IMR-90 (cell line): Measurements from ENCODE around the gene C9orf43. TPM values are rescaled to one million over a fixed set of nuclear protein-coding genes. Genes with fewer than 3 reads are reported as not detected.

Source experiments
- ATAC-seq: fragments of 200-7000 bp; cut with Tn5 transposase; 2 replicates; pipeline ENCODE4 v1.9.1; 2020; ENCODE audit warnings: low read depth, mild to moderate bottlenecking, moderate library complexity
- BruUV-seq: library from RNA; stranded (reverse); fragments of 400-500 nt; replicated peaks from 2 replicates; lab custom pipeline; 2021; lab: Mats Ljungman, UMichigan
- CTCF ChIA-PET: fragments of 300-600 bp; formaldehyde crosslinking; extraction: SDS; loops from one replicate; lab custom pipeline; 2021; ENCODE audit warnings: antibody characterized with exemption; lab: Yijun Ruan, JAX
- POLR2A ChIA-PET: fragments of 300-600 bp; sonication (Branson Sonifier 250); formaldehyde crosslinking; loops from one replicate; lab custom pipeline; 2022; ENCODE audit warnings: antibody characterized with exemption; ENCODE audit not compliant: unreplicated experiment; lab: Charles Lee
- DNase-seq: peaks from one replicate; pipeline ENCODE4 v3.0.0; 2013
- H2AFZ ChIP-seq: replicated peaks from 2 replicates; pipeline ENCODE3; 2013; ENCODE audit warnings: low read length, mild to moderate bottlenecking; ENCODE audit not compliant: poor library complexity
- H2AK5ac ChIP-seq: 2 replicates; pipeline ENCODE4 v1.6.1; 2013; ENCODE audit warnings: low read depth, low read length, inconsistent platforms
- H2AK9ac ChIP-seq: replicated peaks from 2 replicates; pipeline ENCODE3; 2013; ENCODE audit warnings: mild to moderate bottlenecking, low read depth, low read length, moderate library complexity; ENCODE audit not compliant: poor library complexity
- H2BK120ac ChIP-seq: 2 replicates; pipeline ENCODE4 v1.6.1; 2013; ENCODE audit warnings: low read depth, low read length, inconsistent platforms
- H2BK15ac ChIP-seq: 3 replicates; pipeline ENCODE4 v1.6.1; 2013; ENCODE audit warnings: low read depth, low read length, inconsistent platforms
- H2BK20ac ChIP-seq: 2 replicates; pipeline ENCODE4 v1.6.1; 2013; ENCODE audit warnings: low read depth, mild to moderate bottlenecking, inconsistent platforms, low read length, moderate library complexity
- H2BK5ac ChIP-seq: 2 replicates; pipeline ENCODE4 v1.6.1; 2013; ENCODE audit warnings: mild to moderate bottlenecking, low read depth, low read length, inconsistent platforms; ENCODE audit not compliant: poor library complexity, severe bottlenecking
- H3K14ac ChIP-seq: replicated peaks from 2 replicates; pipeline ENCODE4 v1.6.1; 2013; ENCODE audit warnings: low read depth, low read length, inconsistent platforms
- H3K18ac ChIP-seq: 2 replicates; pipeline ENCODE4 v1.6.1; 2013; ENCODE audit warnings: low read depth, low read length, control low read depth
- H3K23ac ChIP-seq: 2 replicates; pipeline ENCODE4 v1.6.1; 2013; ENCODE audit warnings: low read depth, low read length, inconsistent platforms
- H3K27ac ChIP-seq: 2 replicates; pipeline ENCODE4 v1.5.1; 2013; ENCODE audit warnings: mild to moderate bottlenecking, control low read depth, low read length; ENCODE audit not compliant: insufficient read depth
- H3K27me3 ChIP-seq: 2 replicates; pipeline ENCODE4 v1.6.1; 2013; ENCODE audit warnings: low read length; ENCODE audit not compliant: control insufficient read depth, insufficient read depth
- H3K36me3 ChIP-seq: 2 replicates; pipeline ENCODE4 v1.6.1; 2013; ENCODE audit warnings: low read length, mixed read lengths; ENCODE audit not compliant: control insufficient read depth, insufficient read depth
- H3K4ac ChIP-seq: 2 replicates; pipeline ENCODE4 v1.6.1; 2013; ENCODE audit warnings: low read depth, low read length, inconsistent platforms
- H3K4me1 ChIP-seq: 2 replicates; pipeline ENCODE4 v1.6.1; 2013; ENCODE audit warnings: low read length, mixed read lengths; ENCODE audit not compliant: control insufficient read depth, insufficient read depth
- H3K4me2 ChIP-seq: 2 replicates; pipeline ENCODE4 v1.6.1; 2013; ENCODE audit warnings: low read depth, mild to moderate bottlenecking, control low read depth, low read length, moderate library complexity
- H3K4me3 ChIP-seq: 2 replicates; pipeline ENCODE4 v1.5.1; 2013; ENCODE audit warnings: low read depth, mild to moderate bottlenecking, control low read depth, low read length, moderate library complexity; ENCODE audit not compliant: insufficient read depth
- H3K56ac ChIP-seq: 2 replicates; pipeline ENCODE4 v1.6.1; 2013; ENCODE audit warnings: low read length, inconsistent platforms; ENCODE audit not compliant: insufficient read depth; ENCODE audit errors: extremely low read depth
- H3K79me1 ChIP-seq, 2 experiments: 2 replicates each; pipeline ENCODE4 v1.6.1; 2013; ENCODE audit warnings: low read length in 2 of 2, inconsistent platforms in 1 of 2, low read depth in 1 of 2
- H3K9ac ChIP-seq: 2 replicates; pipeline ENCODE4 v1.6.1; 2013; ENCODE audit warnings: low read depth, low read length, control low read depth
- H3K9me1 ChIP-seq: 2 replicates; pipeline ENCODE4 v1.6.1; 2013; ENCODE audit warnings: low read length, inconsistent platforms; ENCODE audit not compliant: insufficient read depth
- H3K9me3 ChIP-seq: 2 replicates; pipeline ENCODE4 v1.6.1; 2013; ENCODE audit warnings: low read length; ENCODE audit not compliant: control insufficient read depth, insufficient read depth
- H4K20me1 ChIP-seq: 2 replicates; pipeline ENCODE4 v1.6.1; 2013; ENCODE audit warnings: low read length, inconsistent platforms; ENCODE audit not compliant: insufficient read depth
- H4K5ac ChIP-seq: 2 replicates; pipeline ENCODE4 v1.6.1; 2013; ENCODE audit warnings: mild to moderate bottlenecking, low read depth, low read length, control low read depth
- H4K8ac ChIP-seq, 2 experiments: 2 replicates each; pipeline ENCODE4 v1.6.1; 2013; ENCODE audit warnings: low read depth in 2 of 2, low read length in 2 of 2, control low read depth in 1 of 2, inconsistent platforms in 1 of 2
- H4K91ac ChIP-seq: 2 replicates; pipeline ENCODE4 v1.6.1; 2013; ENCODE audit warnings: low read depth, low read length, inconsistent platforms; ENCODE audit not compliant: insufficient read depth
- BHLHE40 ChIP-seq: fragments of 150-350 bp; IDR thresholded peaks from 2 replicates; pipeline ENCODE4 v1.6.1; 2016; ENCODE audit warnings: mild to moderate bottlenecking, low read depth, low read length
- FOS ChIP-seq: fragments of 150-350 bp; IDR thresholded peaks from 2 replicates; pipeline ENCODE4 v1.6.1; 2016; ENCODE audit warnings: low read depth, low read length
- MAFK ChIP-seq: IDR thresholded peaks from 2 replicates; pipeline ENCODE4 v1.6.1; 2012; ENCODE audit warnings: low read depth, low read length, improper control_type of control experiment
- MAZ ChIP-seq: IDR thresholded peaks from 2 replicates; pipeline ENCODE4 v1.6.1; 2012; ENCODE audit warnings: low read depth, mild to moderate bottlenecking, low read length, improper control_type of control experiment, moderate library complexity, borderline replicate concordance
- MXI1 ChIP-seq: IDR thresholded peaks from 2 replicates; pipeline ENCODE4 v1.6.1; 2012; ENCODE audit warnings: low read depth, mild to moderate bottlenecking, low read length, moderate library complexity, borderline replicate concordance
- NFE2L2 ChIP-seq: fragments of 150-350 bp; IDR thresholded peaks from 2 replicates; pipeline ENCODE4 v1.6.1; 2016; ENCODE audit warnings: low read depth, mild to moderate bottlenecking, low read length
- POLR2A ChIP-seq: IDR thresholded peaks from 2 replicates; pipeline ENCODE4 v1.6.1; 2012; ENCODE audit warnings: mild to moderate bottlenecking, low read depth, low read length
- RFX5 ChIP-seq: IDR thresholded peaks from 2 replicates; pipeline ENCODE4 v1.8.0; 2012; ENCODE audit warnings: low read depth, mild to moderate bottlenecking, low read length, moderate library complexity
- WGBS, 2 experiments: methylation state at CpG; one replicate each; pipeline versions ENCODE4 v1.1.5 to v1.1.7; 2013; ENCODE audit warnings: missing lambda C conversion rate in 2 of 2; ENCODE audit not compliant: insufficient read length in 1 of 2; ENCODE audit errors: extremely low coverage in 2 of 2; 5-methylcytosine and 5-hydroxymethylcytosine counted together
- dilution Hi-C: fragments of 300-500 bp; cut with HindIII; formaldehyde crosslinking; loops from one replicate; pipeline ENCODE4 v1.14.3; 2018; ENCODE audit warnings: low sequenced_read_pairs; ENCODE audit not compliant: unreplicated experiment
- in situ Hi-C: fragments of 300-500 bp; cut with MboI; formaldehyde crosslinking; loops from 3 replicates; pipeline ENCODE4 v1.14.3; 2019; ENCODE audit warnings: low sequenced_read_pairs, inconsistent platforms, mixed read lengths
- intact Hi-C: fragments of 100-400 bp; cut with micrococcal nuclease; formaldehyde crosslinking; loops from 2 replicates; pipeline ENCODE4 v1.10.0; 2022
- polyA plus RNA-seq, 3 experiments: library from polyadenylated mRNA; depleted of rRNA; stranded (reverse); fragments of >200 nt; gene quantifications; 2 replicates each; pipeline ENCODE4 v1.2.3, GENCODE V29; 2012; ENCODE audit warnings: low replicate concordance in 1 of 3
- total RNA-seq: library from RNA; depleted of rRNA; stranded (reverse); fragments of >200 nt; gene quantifications from 2 replicates; pipeline ENCODE4 v1.2.3, GENCODE V29; 2012
- TF ChIP-seq, protein P1 (sequence below): conservative IDR thresholded peaks from 2 replicates; pipeline ENCODE4 v1.5.1; 2012; ENCODE audit warnings: mild to moderate bottlenecking, low read depth, low read length, improper control_type of control experiment
- TF ChIP-seq, protein P2 (sequence below): fragments of 150-350 bp; IDR thresholded peaks from 2 replicates; pipeline ENCODE4 v1.6.1; 2016; ENCODE audit warnings: low read depth, mild to moderate bottlenecking, low read length, moderate library complexity, borderline replicate concordance

The C9orf43 gene
- total and polyA plus RNA-seq, 2 of the 4 experiments (the other 2 are of a cell fraction): 0.36 to 0.46 TPM

DNA sequence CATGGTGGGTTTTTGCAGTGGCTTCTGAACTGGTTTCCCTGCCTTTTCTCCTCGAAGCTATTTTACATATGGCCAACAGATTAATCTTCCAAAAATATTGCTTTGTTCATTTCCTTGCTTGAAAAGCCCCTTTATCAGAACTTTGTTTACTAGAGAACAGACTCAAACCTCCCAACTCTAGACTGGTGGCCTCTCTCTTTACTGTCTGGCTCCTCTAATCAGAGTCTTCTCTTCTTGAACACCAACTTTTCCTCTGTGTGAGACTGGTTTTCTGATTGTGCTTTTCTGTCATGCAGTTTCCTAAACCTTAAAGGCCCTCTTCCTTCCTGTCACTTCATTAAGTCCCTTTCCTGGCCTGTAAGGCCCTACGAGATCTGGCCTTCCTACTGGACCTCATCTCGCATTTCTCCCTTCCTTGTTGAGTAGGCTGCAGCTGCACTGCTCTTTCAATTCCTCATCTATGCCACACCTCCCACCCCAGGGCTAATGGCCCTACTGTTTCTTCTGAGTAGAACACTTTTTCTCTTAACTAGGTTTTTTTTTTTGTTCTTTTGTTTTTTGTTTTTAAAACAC, 5.7 kb downstream of the C9orf43 start:
- no peaks in the 10 kb centered on the region; a peak in 1 of 4 replicates for H3K79me1 ChIP-seq
- dilution Hi-C loops (no loop called here), intact Hi-C loops (no loop called here), in situ Hi-C loops (no loop called here)
- POLR2A ChIA-PET: no interaction called here
- no peak overlapping the region for H2BK5ac ChIP-seq
- no peaks in the 10 kb centered on the region for H3K36me3 ChIP-seq
- no peaks in the 10 kb centered on the region for H4K20me1 ChIP-seq
- H3K4me2 ChIP-seq: no peak overlapping the region
- CTCF ChIA-PET: no interaction called here
- no peak overlapping the region for H2BK15ac ChIP-seq
- whole genome bisulfite sequencing, 2 experiments: 17% methylated on average over 1 of the region's 3 CpGs; no CpG with 5 or more reads in 1 of the 2 experiments
- no peaks in the 10 kb centered on the region for H3K4me1 ChIP-seq
- DNase-seq: no peak
- H3K14ac ChIP-seq: no peak overlapping the region
- no peak overlapping the region for H3K56ac ChIP-seq
- no peak overlapping the region for H3K9ac ChIP-seq
- no peak for ATAC-seq
- no peak overlapping the region for H4K8ac ChIP-seq
- H2BK120ac ChIP-seq: no peak overlapping the region
- H3K27me3 ChIP-seq: peaks cover 14% of the 10 kb centered on the region
- no peak overlapping the region for H2AK9ac ChIP-seq
- no peak overlapping the region for H2BK20ac ChIP-seq
- H2AFZ ChIP-seq: no peak overlapping the region
- no peak overlapping the region for H3K23ac ChIP-seq
- no peak overlapping the region for H3K27ac ChIP-seq
- H2AK5ac ChIP-seq: no peak overlapping the region
- no peaks in the 10 kb centered on the region for H3K9me3 ChIP-seq
- BruUV-seq: no TSS peak
- H4K5ac ChIP-seq: no peak overlapping the region
- H3K9me1 ChIP-seq: no peaks in the 10 kb centered on the region
- H3K4me3 ChIP-seq: no peak overlapping the region
- TF ChIP-seq BHLHE40 (no peak), MXI1 (no peak), POLR2A (no peak), MAFK (no peak), MAZ (no peak), NFE2L2 (no peak), RFX5 (no peak), FOS (no peak)
- TF ChIP-seq, protein P1, sequence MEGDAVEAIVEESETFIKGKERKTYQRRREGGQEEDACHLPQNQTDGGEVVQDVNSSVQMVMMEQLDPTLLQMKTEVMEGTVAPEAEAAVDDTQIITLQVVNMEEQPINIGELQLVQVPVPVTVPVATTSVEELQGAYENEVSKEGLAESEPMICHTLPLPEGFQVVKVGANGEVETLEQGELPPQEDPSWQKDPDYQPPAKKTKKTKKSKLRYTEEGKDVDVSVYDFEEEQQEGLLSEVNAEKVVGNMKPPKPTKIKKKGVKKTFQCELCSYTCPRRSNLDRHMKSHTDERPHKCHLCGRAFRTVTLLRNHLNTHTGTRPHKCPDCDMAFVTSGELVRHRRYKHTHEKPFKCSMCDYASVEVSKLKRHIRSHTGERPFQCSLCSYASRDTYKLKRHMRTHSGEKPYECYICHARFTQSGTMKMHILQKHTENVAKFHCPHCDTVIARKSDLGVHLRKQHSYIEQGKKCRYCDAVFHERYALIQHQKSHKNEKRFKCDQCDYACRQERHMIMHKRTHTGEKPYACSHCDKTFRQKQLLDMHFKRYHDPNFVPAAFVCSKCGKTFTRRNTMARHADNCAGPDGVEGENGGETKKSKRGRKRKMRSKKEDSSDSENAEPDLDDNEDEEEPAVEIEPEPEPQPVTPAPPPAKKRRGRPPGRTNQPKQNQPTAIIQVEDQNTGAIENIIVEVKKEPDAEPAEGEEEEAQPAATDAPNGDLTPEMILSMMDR: no peak
- TF ChIP-seq, protein P2, sequence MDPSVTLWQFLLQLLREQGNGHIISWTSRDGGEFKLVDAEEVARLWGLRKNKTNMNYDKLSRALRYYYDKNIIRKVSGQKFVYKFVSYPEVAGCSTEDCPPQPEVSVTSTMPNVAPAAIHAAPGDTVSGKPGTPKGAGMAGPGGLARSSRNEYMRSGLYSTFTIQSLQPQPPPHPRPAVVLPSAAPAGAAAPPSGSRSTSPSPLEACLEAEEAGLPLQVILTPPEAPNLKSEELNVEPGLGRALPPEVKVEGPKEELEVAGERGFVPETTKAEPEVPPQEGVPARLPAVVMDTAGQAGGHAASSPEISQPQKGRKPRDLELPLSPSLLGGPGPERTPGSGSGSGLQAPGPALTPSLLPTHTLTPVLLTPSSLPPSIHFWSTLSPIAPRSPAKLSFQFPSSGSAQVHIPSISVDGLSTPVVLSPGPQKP: no peak
- H3K4ac ChIP-seq: no peak overlapping the region
- no peak overlapping the region for H4K91ac ChIP-seq
- H3K18ac ChIP-seq: no peak overlapping the region
